ENCODE results near the gene HEXB. TPM values are rescaled to one million over a fixed set of nuclear protein-coding genes. Genes with fewer than 3 reads are reported as not detected.

The HEXB gene
- total and polyA plus RNA-seq, 2 donors (not counting 1 experiment from before 2014, with no cell fraction given), result 203 to 245 TPM

- no peaks in the 10 kb centered on the region for H4K20me1 ChIP-seq (ENCODE audit: control insufficient read depth, extremely low read depth, insufficient read depth, low read length)
- no peak overlapping the region for H2AFZ ChIP-seq (ENCODE audit: low read length)
- TF ChIP-seq EZH2 (IDR thresholded peaks at IDR 0.05; ENCODE audit: low read length, missing control alignments) (no peak), CTCF (conservative IDR thresholded peaks at IDR 0.05 in 1 of 2, IDR thresholded peaks at IDR 0.05 in 1 of 2; ENCODE audit: low read depth in 1 of 2, low read length in 2 of 2) (no peak)
- no peak overlapping the region for H3K4me2 ChIP-seq (ENCODE audit: extremely low read depth, insufficient read depth, low read length)
- no peak overlapping the region for H3K4me3 ChIP-seq (replicated peaks in 1 of 4; ENCODE audit: control extremely low read depth in 1 of 4, insufficient read depth in 1 of 4, low read depth in 3 of 4, low read length in 4 of 4)
- H3K27me3 ChIP-seq (ENCODE audit: control insufficient read depth, insufficient read depth, low read length), result no peaks in the 10 kb centered on the region
- no peaks in the 10 kb centered on the region for H3K9me3 ChIP-seq (ENCODE audit: control insufficient read depth, insufficient read depth, low read depth, low read length)
- no peaks in the 10 kb centered on the region for H3K4me1 ChIP-seq (ENCODE audit: control insufficient read depth, extremely low read depth, insufficient read depth, low read length)
- no peak overlapping the region for H3K9ac ChIP-seq (ENCODE audit: insufficient read depth, low read length)
- no peak overlapping the region for H3K27ac ChIP-seq (ENCODE audit: insufficient read depth, low read length)
- no peaks in the 10 kb centered on the region for H3K79me2 ChIP-seq (ENCODE audit: control insufficient read depth, insufficient read depth, low read length)
- peak in 1 of 2 donors; percentile 28 for DNase-seq (ENCODE audit: low read depth in 2 of 2)
- H3K36me3 ChIP-seq (ENCODE audit: control insufficient read depth, insufficient read depth, low read length), result no peaks in the 10 kb centered on the region
Measured at GRCh38 chr5:74665273-74665672, 19.8 kb upstream of the HEXB start.

- no peak for DNase-seq (ENCODE audit: low read depth in 2 of 2)
- no peak overlapping the region for H3K4me3 ChIP-seq (replicated peaks in 1 of 4; ENCODE audit: control extremely low read depth in 1 of 4, insufficient read depth in 1 of 4, low read depth in 3 of 4, low read length in 4 of 4)
- no peaks in the 10 kb centered on the region for H3K79me2 ChIP-seq (ENCODE audit: control insufficient read depth, insufficient read depth, low read length)
- H3K9ac ChIP-seq (ENCODE audit: insufficient read depth, low read length), result no peak overlapping the region
- H3K4me2 ChIP-seq (ENCODE audit: extremely low read depth, insufficient read depth, low read length), result no peak overlapping the region
- no peak overlapping the region for H3K27ac ChIP-seq (ENCODE audit: insufficient read depth, low read length)
- H4K20me1 ChIP-seq (ENCODE audit: control insufficient read depth, extremely low read depth, insufficient read depth, low read length), result no peaks in the 10 kb centered on the region
- H3K9me3 ChIP-seq (ENCODE audit: control insufficient read depth, insufficient read depth, low read depth, low read length), result no peaks in the 10 kb centered on the region
- TF ChIP-seq CTCF (conservative IDR thresholded peaks at IDR 0.05 in 1 of 2, IDR thresholded peaks at IDR 0.05 in 1 of 2; ENCODE audit: low read depth in 1 of 2, low read length in 2 of 2), result no peak
- no peaks in the 10 kb centered on the region for H3K4me1 ChIP-seq (ENCODE audit: control insufficient read depth, extremely low read depth, insufficient read depth, low read length)
- H3K36me3 ChIP-seq (ENCODE audit: control insufficient read depth, insufficient read depth, low read length), result no peaks in the 10 kb centered on the region
- H2AFZ ChIP-seq (ENCODE audit: low read length), result no peak overlapping the region
- no peaks in the 10 kb centered on the region for H3K27me3 ChIP-seq (ENCODE audit: control insufficient read depth, insufficient read depth, low read length)
Measured at GRCh38 chr5:74665816-74666215, 19.2 kb upstream of the HEXB start.

- H3K79me2 ChIP-seq (ENCODE audit: control insufficient read depth, insufficient read depth, low read length), result no peaks in the 10 kb centered on the region
- no peak overlapping the region for H3K4me3 ChIP-seq (replicated peaks in 1 of 4; ENCODE audit: control extremely low read depth in 1 of 4, insufficient read depth in 1 of 4, low read depth in 3 of 4, low read length in 4 of 4)
- no peaks in the 10 kb centered on the region for H3K9me3 ChIP-seq (ENCODE audit: control insufficient read depth, insufficient read depth, low read depth, low read length)
- H3K4me2 ChIP-seq (ENCODE audit: extremely low read depth, insufficient read depth, low read length), result no peak overlapping the region
- TF ChIP-seq EZH2 (IDR thresholded peaks at IDR 0.05; ENCODE audit: low read length, missing control alignments), result no peak
- TF ChIP-seq CTCF (conservative IDR thresholded peaks at IDR 0.05 in 1 of 2, IDR thresholded peaks at IDR 0.05 in 1 of 2; ENCODE audit: low read depth in 1 of 2, low read length in 2 of 2), result no peak
- no peaks in the 10 kb centered on the region for H3K36me3 ChIP-seq (ENCODE audit: control insufficient read depth, insufficient read depth, low read length)
- H3K4me1 ChIP-seq (ENCODE audit: control insufficient read depth, extremely low read depth, insufficient read depth, low read length), result no peaks in the 10 kb centered on the region
- peak in 1 of 2 donors; percentile 80 for DNase-seq (ENCODE audit: low read depth in 2 of 2)
- no peak overlapping the region for H3K9ac ChIP-seq (ENCODE audit: insufficient read depth, low read length)
- no peak overlapping the region for H2AFZ ChIP-seq (ENCODE audit: low read length)
- no peak overlapping the region for H3K27ac ChIP-seq (ENCODE audit: insufficient read depth, low read length)
- no peaks in the 10 kb centered on the region for H4K20me1 ChIP-seq (ENCODE audit: control insufficient read depth, extremely low read depth, insufficient read depth, low read length)
- peaks cover 2% of the 10 kb centered on the region for H3K27me3 ChIP-seq (ENCODE audit: control insufficient read depth, insufficient read depth, low read length)
Measured at GRCh38 chr5:74667396-74667795, 17.6 kb upstream of the HEXB start.
